ENCODE data around the gene NCKAP5.

DNA sequence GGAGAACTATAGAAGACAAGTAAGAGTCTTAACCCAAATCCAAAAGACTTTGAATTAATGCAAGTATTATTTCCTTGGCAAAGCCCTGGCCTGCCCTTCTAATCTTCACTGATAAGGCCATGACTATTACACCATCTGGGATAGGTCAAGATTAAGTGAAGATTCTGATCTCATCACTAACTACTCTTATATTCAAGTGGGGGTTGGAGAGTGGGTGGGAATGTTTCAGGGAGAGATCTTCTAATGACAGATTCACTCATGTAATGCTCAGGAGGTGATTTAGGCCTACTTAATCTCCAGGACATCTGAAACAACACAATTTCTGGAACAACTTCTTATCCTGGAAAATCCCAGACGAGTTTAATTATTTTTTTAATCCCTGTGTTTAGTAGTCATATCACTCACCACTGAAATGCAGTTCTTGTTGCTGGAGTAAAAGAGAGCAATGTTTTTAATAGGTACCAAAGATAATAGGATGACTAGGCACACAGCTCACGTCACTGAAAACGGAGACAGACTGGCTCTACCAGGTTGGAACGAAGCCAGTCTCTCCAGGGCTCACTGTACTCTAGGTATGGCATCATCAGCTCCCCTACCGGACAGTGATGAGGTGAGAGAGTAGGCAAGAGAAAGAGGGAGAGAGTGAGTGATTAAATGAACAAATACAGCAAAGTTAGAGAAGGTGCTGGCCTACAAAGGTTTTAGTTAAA, 133.1 kb downstream of the NCKAP5 start:
- TF ChIP-seq POLR2A (IDR thresholded peaks at IDR 0.05; ENCODE audit: extremely low read depth, insufficient read length) (no peak), CTCF (IDR thresholded peaks at IDR 0.05; ENCODE audit: low read depth, low read length) (no peak)

Measured in NB4 (cell line).